Fibroblast of lung (primary cell): ENCODE measurements around the gene GLDC. TPM values are rescaled to one million over a fixed set of nuclear protein-coding genes. Genes with fewer than 3 reads are reported as not detected.

Experiments
- DNase-seq, 2 donors: peaks; one replicate each; pipeline versions ENCODE4 v3.0.0 to v3.0.0-alpha.2; 2010; ENCODE audit warnings: low read depth in 2 of 2
- H2AFZ ChIP-seq: 2 replicates; pipeline ENCODE4 v1.5.1; 2012; ENCODE audit warnings: low read length, control low read depth, inconsistent platforms
- H3K27ac ChIP-seq: 2 replicates; pipeline ENCODE4 v1.5.1; 2011; ENCODE audit warnings: low read length, control low read depth; ENCODE audit not compliant: insufficient read depth
- H3K27me3 ChIP-seq: 2 replicates; pipeline ENCODE4 v1.5.1; 2011; ENCODE audit warnings: mild to moderate bottlenecking, low read length; ENCODE audit not compliant: control insufficient read depth, insufficient read depth
- H3K36me3 ChIP-seq: 2 replicates; pipeline ENCODE4 v1.5.1; 2011; ENCODE audit warnings: low read length; ENCODE audit not compliant: control insufficient read depth, insufficient read depth
- H3K4me1 ChIP-seq: 2 replicates; pipeline ENCODE4 v1.5.1; 2011; ENCODE audit warnings: low read length; ENCODE audit not compliant: control insufficient read depth, insufficient read depth; ENCODE audit errors: extremely low read depth
- H3K4me2 ChIP-seq: 2 replicates; pipeline ENCODE4 v1.5.1; 2011; ENCODE audit warnings: low read length, control low read depth; ENCODE audit not compliant: insufficient read depth; ENCODE audit errors: extremely low read depth
- H3K4me3 ChIP-seq, 4 experiments: fragments of 200-600 bp in 1 of 4; sonication (generic) in 1 of 4; replicated peaks in 1 of 4; 2 replicates each; pipeline ENCODE4 v1.5.1; 2011 to 2016; ENCODE audit warnings: low read length in 4 of 4, low read depth in 3 of 4, mild to moderate bottlenecking in 3 of 4, control low read depth in 2 of 4, inconsistent platforms in 1 of 4, mixed read lengths in 1 of 4; ENCODE audit not compliant: insufficient read depth in 1 of 4; ENCODE audit errors: control extremely low read depth in 1 of 4
- H3K79me2 ChIP-seq: 2 replicates; pipeline ENCODE4 v1.5.1; 2012; ENCODE audit warnings: mild to moderate bottlenecking, low read length, inconsistent platforms; ENCODE audit not compliant: control insufficient read depth, insufficient read depth
- H3K9ac ChIP-seq: 2 replicates; pipeline ENCODE4 v1.5.1; 2011; ENCODE audit warnings: mild to moderate bottlenecking, low read length, control low read depth; ENCODE audit not compliant: insufficient read depth
- H3K9me3 ChIP-seq: 2 replicates; pipeline ENCODE4 v1.5.1; 2012; ENCODE audit warnings: low read depth, low read length; ENCODE audit not compliant: control insufficient read depth, insufficient read depth
- H4K20me1 ChIP-seq: 2 replicates; pipeline ENCODE4 v1.5.1; 2011; ENCODE audit warnings: low read length; ENCODE audit not compliant: control insufficient read depth, insufficient read depth; ENCODE audit errors: extremely low read depth
- CTCF ChIP-seq, 2 donors: IDR thresholded peaks in 1 of 2; conservative IDR thresholded peaks in 1 of 2; 1 replicate in 1 of 2; 2 replicates in 1 of 2; pipeline ENCODE4 v1.5.1; 2011 to 2012; ENCODE audit warnings: low read length in 2 of 2, control low read depth in 1 of 2, inconsistent platforms in 1 of 2, low read depth in 1 of 2, mild to moderate bottlenecking in 1 of 2
- EZH2 ChIP-seq: IDR thresholded peaks from 2 replicates; pipeline ENCODE4 v1.5.1; 2012; ENCODE audit warnings: low read length, control low read depth, mild to moderate bottlenecking; ENCODE audit errors: missing control alignments
- polyA plus RNA-seq, 2 donors: library from polyadenylated mRNA; depleted of rRNA in 1 of 2; stranded (reverse) in 1 of 2; unstranded in 1 of 2; fragments of >200 nt; gene quantifications; 2 replicates each; pipeline ENCODE4 v1.2.1, GENCODE V29; 2011 to 2012; ENCODE audit warnings: missing spikeins in 1 of 2
- total RNA-seq: library from RNA; depleted of rRNA; stranded (reverse); fragments of >200 nt; gene quantifications from 2 replicates; pipeline ENCODE4 v1.2.1, GENCODE V29; 2014

The GLDC gene
- total and polyA plus RNA-seq, 2 donors (not counting 1 experiment from before 2014, with no cell fraction given) = 0.45 to 0.83 TPM

- no peak overlapping the region for H3K27ac ChIP-seq
- H3K4me2 ChIP-seq = no peak overlapping the region
- H4K20me1 ChIP-seq = no peaks in the 10 kb centered on the region
- H3K79me2 ChIP-seq = no peaks in the 10 kb centered on the region
- H3K36me3 ChIP-seq = no peaks in the 10 kb centered on the region
- no peaks in the 10 kb centered on the region for H3K4me1 ChIP-seq
- no peak for DNase-seq
- no peak overlapping the region for H2AFZ ChIP-seq
- no peaks in the 10 kb centered on the region for H3K9me3 ChIP-seq
- H3K4me3 ChIP-seq = no peak overlapping the region
- TF ChIP-seq CTCF (conservative IDR thresholded peaks at IDR 0.05 in 1 of 2, IDR thresholded peaks at IDR 0.05 in 1 of 2; ENCODE audit: low read depth in 1 of 2, low read length in 2 of 2) = no peak
- no peak for TF ChIP-seq EZH2
- no peak overlapping the region for H3K9ac ChIP-seq
- no peaks in the 10 kb centered on the region for H3K27me3 ChIP-seq
Observed at GRCh38 chr9:6579613-6580012, 65.9 kb downstream of the GLDC start.

GRCh38 chr9:6576987-6577386, 68.5 kb downstream of the GLDC start:
- no peak overlapping the region for H3K4me3 ChIP-seq
- no peaks in the 10 kb centered on the region for H3K36me3 ChIP-seq
- no peaks in the 10 kb centered on the region for H3K27me3 ChIP-seq
- H3K9me3 ChIP-seq = no peaks in the 10 kb centered on the region
- no peaks in the 10 kb centered on the region for H4K20me1 ChIP-seq
- H3K4me2 ChIP-seq = no peak overlapping the region
- H3K79me2 ChIP-seq = no peaks in the 10 kb centered on the region
- no peak overlapping the region for H3K9ac ChIP-seq
- H3K27ac ChIP-seq = no peak overlapping the region
- TF ChIP-seq CTCF (conservative IDR thresholded peaks at IDR 0.05 in 1 of 2, IDR thresholded peaks at IDR 0.05 in 1 of 2; ENCODE audit: low read depth in 1 of 2, low read length in 2 of 2) = no peak
- no peak for TF ChIP-seq EZH2
- no peak overlapping the region for H2AFZ ChIP-seq
- DNase-seq = no peak
- no peaks in the 10 kb centered on the region for H3K4me1 ChIP-seq

GRCh38 chr9:6575324-6576034, 70.0 kb downstream of the GLDC start:
- no peak overlapping the region for H3K4me3 ChIP-seq
- H2AFZ ChIP-seq = no peak overlapping the region
- no peak for DNase-seq
- H3K79me2 ChIP-seq = no peaks in the 10 kb centered on the region
- no peak overlapping the region for H3K27ac ChIP-seq
- no peak overlapping the region for H3K4me2 ChIP-seq
- no peaks in the 10 kb centered on the region for H3K4me1 ChIP-seq
- H4K20me1 ChIP-seq = no peaks in the 10 kb centered on the region
- TF ChIP-seq EZH2 = no peak
- H3K27me3 ChIP-seq = no peaks in the 10 kb centered on the region
- no peaks in the 10 kb centered on the region for H3K9me3 ChIP-seq
- H3K9ac ChIP-seq = no peak overlapping the region
- no peaks in the 10 kb centered on the region for H3K36me3 ChIP-seq
